AG09319 (cell line): ENCODE data around the gene KMT2C.
A peak's percentile ranks its signal among the peaks of the same experiment; 100 is the strongest.

Experiments
- DNase-seq: peaks from one replicate; pipeline ENCODE4 v3.0.0-alpha.2; 2010; ENCODE audit warnings: low read depth; ENCODE audit errors: extremely low read depth
- TF ChIP-seq, protein P1 (sequence below): IDR thresholded peaks from 2 replicates; pipeline ENCODE4 v1.5.1; 2011; ENCODE audit warnings: low read depth, mild to moderate bottlenecking, inconsistent platforms, low read length, moderate library complexity

KMT2C gene

DNA sequence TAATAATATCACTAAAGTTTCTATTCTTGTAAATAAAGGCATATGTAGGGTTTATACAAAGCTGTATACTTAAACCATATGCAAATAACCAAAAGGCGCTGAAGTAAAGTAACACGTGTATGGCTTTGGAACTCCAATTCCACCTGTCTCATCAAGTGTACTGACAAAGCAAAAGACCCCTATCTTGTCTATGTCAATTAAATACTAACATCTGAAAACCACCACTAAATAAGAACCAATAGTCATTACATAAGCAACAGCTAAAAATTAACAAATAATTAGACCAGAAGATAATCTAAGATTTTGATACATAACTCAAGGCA lies 93.9 kb downstream of the KMT2C start:
- no peak for DNase-seq
- TF ChIP-seq, protein P1, sequence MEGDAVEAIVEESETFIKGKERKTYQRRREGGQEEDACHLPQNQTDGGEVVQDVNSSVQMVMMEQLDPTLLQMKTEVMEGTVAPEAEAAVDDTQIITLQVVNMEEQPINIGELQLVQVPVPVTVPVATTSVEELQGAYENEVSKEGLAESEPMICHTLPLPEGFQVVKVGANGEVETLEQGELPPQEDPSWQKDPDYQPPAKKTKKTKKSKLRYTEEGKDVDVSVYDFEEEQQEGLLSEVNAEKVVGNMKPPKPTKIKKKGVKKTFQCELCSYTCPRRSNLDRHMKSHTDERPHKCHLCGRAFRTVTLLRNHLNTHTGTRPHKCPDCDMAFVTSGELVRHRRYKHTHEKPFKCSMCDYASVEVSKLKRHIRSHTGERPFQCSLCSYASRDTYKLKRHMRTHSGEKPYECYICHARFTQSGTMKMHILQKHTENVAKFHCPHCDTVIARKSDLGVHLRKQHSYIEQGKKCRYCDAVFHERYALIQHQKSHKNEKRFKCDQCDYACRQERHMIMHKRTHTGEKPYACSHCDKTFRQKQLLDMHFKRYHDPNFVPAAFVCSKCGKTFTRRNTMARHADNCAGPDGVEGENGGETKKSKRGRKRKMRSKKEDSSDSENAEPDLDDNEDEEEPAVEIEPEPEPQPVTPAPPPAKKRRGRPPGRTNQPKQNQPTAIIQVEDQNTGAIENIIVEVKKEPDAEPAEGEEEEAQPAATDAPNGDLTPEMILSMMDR = no peak

DNA sequence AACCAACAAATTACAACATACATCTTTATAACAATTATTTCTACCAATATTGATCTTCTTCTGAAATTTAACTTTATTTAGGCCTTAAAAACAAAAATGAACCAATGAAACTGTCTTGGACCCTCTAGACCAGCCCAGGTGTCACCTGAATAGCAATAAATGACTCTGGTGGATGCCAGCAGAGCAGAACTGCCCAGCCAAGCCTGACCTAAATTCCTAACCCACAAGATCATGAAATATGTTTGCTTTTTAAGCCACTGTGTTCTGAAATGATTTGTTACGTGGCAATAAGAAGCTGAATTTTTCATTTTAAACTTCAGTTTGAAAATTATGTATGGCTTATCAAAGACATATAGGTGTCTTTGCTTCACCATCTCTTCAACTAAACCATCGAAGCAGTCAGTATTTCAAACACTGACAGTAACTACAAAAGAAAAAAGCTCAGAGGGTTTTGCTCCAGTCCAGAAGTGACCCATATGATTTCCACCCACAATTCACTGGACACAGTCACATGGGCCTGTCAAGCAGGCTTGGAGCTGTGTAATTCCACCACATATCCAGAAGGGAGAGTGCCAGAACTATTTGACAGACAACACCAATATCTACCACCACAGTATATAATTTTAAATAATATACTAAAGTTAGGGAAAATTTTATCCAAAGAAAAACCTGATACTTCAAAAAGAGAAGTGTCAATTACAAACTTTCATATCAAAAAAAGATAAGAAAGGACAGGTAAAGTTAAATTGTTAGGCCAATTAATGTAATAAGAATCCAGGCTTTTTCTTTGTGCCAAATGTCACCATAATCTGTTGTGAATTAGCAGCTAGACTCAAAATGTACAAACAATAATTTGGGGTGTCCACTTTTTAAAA lies 94.5 kb downstream of the KMT2C start:
- peak; percentile 19 for DNase-seq
- TF ChIP-seq, protein P1 = peak; percentile 52

DNA sequence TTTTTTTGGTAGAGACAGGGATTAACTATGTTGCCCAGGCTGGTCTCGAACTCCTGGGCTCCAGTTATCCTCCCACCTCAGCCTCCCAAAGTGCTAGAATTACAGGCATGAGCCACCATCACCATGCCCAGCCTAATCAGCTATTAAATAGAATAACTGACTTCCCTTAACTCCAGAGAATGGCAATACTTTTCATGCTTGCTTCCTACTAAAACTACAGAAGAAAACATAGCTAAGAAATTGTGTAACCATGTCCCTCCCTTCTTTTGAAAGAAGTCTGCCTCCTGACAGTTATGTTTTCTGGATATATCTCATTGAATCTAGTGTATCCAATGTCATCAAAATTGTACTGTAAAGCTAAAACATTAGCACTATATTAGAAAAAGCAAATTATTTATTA lies 95.6 kb downstream of the KMT2C start:
- DNase-seq = no peak
- TF ChIP-seq, protein P1 = no peak

DNA sequence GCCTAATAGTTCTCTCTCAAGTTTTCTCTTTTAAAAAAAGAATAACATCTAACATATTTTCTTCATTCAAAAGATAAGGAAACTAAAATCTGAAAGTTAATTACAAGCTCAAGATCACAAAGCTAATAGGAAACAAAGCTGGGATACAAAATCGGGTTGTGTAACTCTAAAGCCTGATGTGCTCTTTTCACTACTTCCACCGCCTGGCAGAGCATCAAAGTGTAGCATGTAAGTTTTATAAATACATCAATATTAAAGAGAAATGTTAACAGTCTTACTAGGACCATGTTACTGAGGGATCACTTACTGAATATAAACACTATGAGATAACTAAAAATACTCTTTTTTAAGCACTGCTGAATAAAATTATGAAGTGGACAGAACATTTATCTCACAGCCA lies 97.2 kb downstream of the KMT2C start:
- DNase-seq = no peak
- TF ChIP-seq, protein P1 = no peak

DNA sequence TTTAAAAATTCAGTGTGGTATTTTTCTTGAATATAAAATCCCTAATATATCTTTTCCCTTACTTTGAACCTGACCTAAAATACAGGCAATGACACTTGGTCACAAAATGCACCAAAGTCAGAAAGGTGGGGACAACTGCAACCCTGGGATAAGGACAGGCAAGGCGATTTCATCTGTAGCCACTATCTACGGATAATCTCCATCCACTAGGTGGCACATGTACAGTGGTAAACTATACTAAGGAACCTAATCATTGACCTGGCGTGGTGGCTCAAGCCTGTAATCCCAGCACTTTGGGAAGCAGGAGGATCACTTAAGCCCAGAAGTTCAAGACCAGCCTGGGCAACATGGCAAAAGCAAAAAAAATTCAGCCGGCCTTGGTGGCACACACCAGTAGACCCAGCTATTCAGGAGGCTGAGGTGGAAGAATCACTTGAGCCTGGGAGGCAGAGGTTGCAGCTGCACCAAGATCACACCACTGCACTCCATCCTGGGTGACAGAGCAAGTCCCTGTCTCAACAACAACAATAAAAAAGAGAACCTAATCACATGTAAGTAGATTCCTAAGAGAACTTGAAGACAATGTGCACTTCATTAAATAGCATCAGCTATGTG lies 98.9 kb downstream of the KMT2C start:
- no peak for DNase-seq

DNA sequence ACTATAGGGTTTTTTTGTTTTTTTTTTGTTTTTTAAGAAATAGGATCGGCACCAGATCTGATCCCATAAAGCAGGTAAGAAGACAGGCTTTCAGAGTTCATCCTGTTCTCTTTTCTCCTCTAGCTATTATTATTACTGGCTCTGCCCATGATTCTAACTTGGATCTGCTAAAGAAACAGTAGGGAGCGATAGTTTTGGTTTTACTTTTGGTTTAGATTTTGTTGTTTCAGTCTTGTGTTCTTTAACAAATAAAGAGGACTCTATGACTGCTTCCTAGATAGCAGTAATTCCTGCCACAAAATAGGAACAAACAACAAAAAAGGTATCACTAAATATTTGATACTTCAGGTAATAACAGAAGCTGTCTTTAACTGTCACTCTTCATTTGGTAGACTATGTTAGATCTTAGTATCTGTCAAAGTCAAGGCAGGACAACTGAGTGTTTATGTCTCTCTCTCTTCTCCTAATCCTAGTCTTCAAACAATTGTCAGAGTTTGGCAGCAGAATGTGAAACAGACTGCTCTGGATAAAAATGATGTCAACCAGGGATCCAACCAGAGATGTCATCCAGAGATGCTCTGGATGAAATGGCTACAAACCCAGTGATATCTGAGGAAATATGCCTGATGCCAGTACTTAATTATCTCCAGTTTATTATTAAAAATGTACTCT lies 99.8 kb downstream of the KMT2C start:
- TF ChIP-seq, protein P1 = no peak
- no peak for DNase-seq

More for the DNA sequence above, 98.9 kb downstream of the KMT2C start:
- TF ChIP-seq, protein P1 = peak; percentile 53

DNA sequence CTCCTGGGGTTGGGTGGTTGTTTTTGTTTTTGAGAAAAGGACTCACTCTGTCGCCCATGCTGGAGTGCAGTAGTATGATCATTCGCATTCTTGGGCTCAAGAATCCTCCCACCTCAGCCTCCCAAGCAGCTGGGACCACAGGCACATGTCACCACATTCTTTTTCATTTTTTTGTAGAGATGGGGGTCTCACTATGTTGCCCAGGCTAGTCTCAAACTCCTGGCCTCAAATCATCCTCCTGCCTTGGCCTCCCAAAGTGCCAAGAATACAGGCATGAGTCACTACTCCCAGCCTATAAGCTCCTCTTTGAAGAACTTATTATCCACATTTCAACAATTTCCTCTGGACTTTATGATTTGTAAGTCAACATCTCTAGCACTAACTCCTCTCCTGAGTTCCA lies 102.7 kb downstream of the KMT2C start:
- DNase-seq = no peak
- TF ChIP-seq, protein P1 = no peak
